ENCODE data around the gene OR6Q1. TPM values are rescaled to one million over a fixed set of nuclear protein-coding genes. Genes with fewer than 3 reads are reported as not detected.
"Not testable (repeated sequence)": the region's sequence is repeated elsewhere in the genome, so short reads cannot be mapped to it uniquely, and the experiment has no call there.

The OR6Q1 gene
- total RNA-seq: not detected in 2 replicates
- polyA plus RNA-seq: not detected in 2 replicates

- no peak within 1 kb of the TSS for H3K27ac ChIP-seq
- no peaks in the 10 kb centered on the region for H3K4me1 ChIP-seq (ENCODE audit: insufficient read depth)
- H3K79me2 ChIP-seq: no peaks in the 10 kb centered on the region
- no peaks in the 10 kb centered on the region for H3K9me3 ChIP-seq (ENCODE audit: low read depth)
- H2AFZ ChIP-seq: no peak within 1 kb of the TSS
- no peaks in the 10 kb centered on the region for H3K9me2 ChIP-seq (replicated peaks; ENCODE audit: insufficient read depth)
- H4K20me1 ChIP-seq (ENCODE audit: insufficient read depth, poor library complexity, severe bottlenecking): no peaks in the 10 kb centered on the region
- H3K4me2 ChIP-seq: no peak within 1 kb of the TSS
- DNase-seq (ENCODE audit: low spot score): no peak
- no peaks in the 10 kb centered on the region for H3K36me3 ChIP-seq (replicated peaks; ENCODE audit: insufficient read depth, low read depth)
- TF ChIP-seq, protein P1, sequence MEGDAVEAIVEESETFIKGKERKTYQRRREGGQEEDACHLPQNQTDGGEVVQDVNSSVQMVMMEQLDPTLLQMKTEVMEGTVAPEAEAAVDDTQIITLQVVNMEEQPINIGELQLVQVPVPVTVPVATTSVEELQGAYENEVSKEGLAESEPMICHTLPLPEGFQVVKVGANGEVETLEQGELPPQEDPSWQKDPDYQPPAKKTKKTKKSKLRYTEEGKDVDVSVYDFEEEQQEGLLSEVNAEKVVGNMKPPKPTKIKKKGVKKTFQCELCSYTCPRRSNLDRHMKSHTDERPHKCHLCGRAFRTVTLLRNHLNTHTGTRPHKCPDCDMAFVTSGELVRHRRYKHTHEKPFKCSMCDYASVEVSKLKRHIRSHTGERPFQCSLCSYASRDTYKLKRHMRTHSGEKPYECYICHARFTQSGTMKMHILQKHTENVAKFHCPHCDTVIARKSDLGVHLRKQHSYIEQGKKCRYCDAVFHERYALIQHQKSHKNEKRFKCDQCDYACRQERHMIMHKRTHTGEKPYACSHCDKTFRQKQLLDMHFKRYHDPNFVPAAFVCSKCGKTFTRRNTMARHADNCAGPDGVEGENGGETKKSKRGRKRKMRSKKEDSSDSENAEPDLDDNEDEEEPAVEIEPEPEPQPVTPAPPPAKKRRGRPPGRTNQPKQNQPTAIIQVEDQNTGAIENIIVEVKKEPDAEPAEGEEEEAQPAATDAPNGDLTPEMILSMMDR (IDR thresholded peaks at IDR 0.05; ENCODE audit: poor library complexity): no peak
- TF ChIP-seq EZH2phosphoT487 (IDR thresholded peaks at IDR 0.05; ENCODE audit: low read depth, severe bottlenecking, unreplicated experiment) (no peak), EZH2 (IDR thresholded peaks at IDR 0.05; ENCODE audit: borderline replicate concordance) (no peak)
- no peak within 1 kb of the TSS for H3K4me3 ChIP-seq
- no peaks in the 10 kb centered on the region for H3K27me3 ChIP-seq
Measured at GRCh38 chr11:58030653-58031052, at the start of gene OR6Q1. Gene OR6Q1 (plus strand): TSS chr11:58030953. CDS start chr11:58030953, 0 bp downstream.

GRCh38 chr11:57981536-57981935 lies 49.2 kb upstream of the OR6Q1 start:
- Histone ChIP-seq H3K4me2 (no peak overlapping the region), H3K4me1 (ENCODE audit: insufficient read depth) (peaks cover 14% of the 10 kb centered on the region), H3K79me2 (no peaks in the 10 kb centered on the region), H3K9me3 (ENCODE audit: low read depth) (no peaks in the 10 kb centered on the region), H3K27ac (no peak overlapping the region), H3K9me2 (replicated peaks; ENCODE audit: insufficient read depth) (no peaks in the 10 kb centered on the region), H3K4me3 (no peak overlapping the region), H3K36me3 (replicated peaks; ENCODE audit: insufficient read depth, low read depth) (no peaks in the 10 kb centered on the region), H3K27me3 (no peaks in the 10 kb centered on the region), H4K20me1 (ENCODE audit: insufficient read depth, poor library complexity, severe bottlenecking) (no peaks in the 10 kb centered on the region), H2AFZ (no peak overlapping the region)
- TF ChIP-seq EZH2phosphoT487 (IDR thresholded peaks at IDR 0.05; ENCODE audit: low read depth, severe bottlenecking, unreplicated experiment) (no peak), EZH2 (IDR thresholded peaks at IDR 0.05; ENCODE audit: borderline replicate concordance) (no peak)
- TF ChIP-seq, protein P1 (IDR thresholded peaks at IDR 0.05; ENCODE audit: poor library complexity): no peak
- DNase-seq (ENCODE audit: low spot score): no peak
- WGBS (ENCODE audit: low lambda C conversion rate, missing lambda C conversion rate): 89% methylated on average over 3 of the region's 3 CpGs

- no peaks in the 10 kb centered on the region for H3K27me3 ChIP-seq
- no peaks in the 10 kb centered on the region for H3K9me2 ChIP-seq (replicated peaks; ENCODE audit: insufficient read depth)
- no peak overlapping the region for H3K4me2 ChIP-seq
- no peak overlapping the region for H3K27ac ChIP-seq
- H3K36me3 ChIP-seq (replicated peaks; ENCODE audit: insufficient read depth, low read depth): no peaks in the 10 kb centered on the region
- H3K79me2 ChIP-seq: no peaks in the 10 kb centered on the region
- peaks cover 14% of the 10 kb centered on the region for H3K4me1 ChIP-seq (ENCODE audit: insufficient read depth)
- no peak overlapping the region for H3K4me3 ChIP-seq
- no peak for DNase-seq (ENCODE audit: low spot score)
- TF ChIP-seq EZH2phosphoT487 (IDR thresholded peaks at IDR 0.05; ENCODE audit: low read depth, severe bottlenecking, unreplicated experiment) (no peak), EZH2 (IDR thresholded peaks at IDR 0.05; ENCODE audit: borderline replicate concordance) (no peak)
- TF ChIP-seq, protein P1 (IDR thresholded peaks at IDR 0.05; ENCODE audit: poor library complexity): no peak
- H2AFZ ChIP-seq: no peak overlapping the region
- no peaks in the 10 kb centered on the region for H3K9me3 ChIP-seq (ENCODE audit: low read depth)
- 84% methylated on average over 4 of the region's 4 CpGs for WGBS (ENCODE audit: low lambda C conversion rate, missing lambda C conversion rate)
- no peaks in the 10 kb centered on the region for H4K20me1 ChIP-seq (ENCODE audit: insufficient read depth, poor library complexity, severe bottlenecking)
Measured at GRCh38 chr11:57982776-57983175, 48.0 kb upstream of the OR6Q1 start.

GRCh38 chr11:57983191-57983590 lies 47.6 kb upstream of the OR6Q1 start:
- Histone ChIP-seq H3K4me3 (no peak overlapping the region), H3K4me1 (ENCODE audit: insufficient read depth) (peaks cover 10% of the 10 kb centered on the region), H3K9me3 (ENCODE audit: low read depth) (no peaks in the 10 kb centered on the region), H3K36me3 (replicated peaks; ENCODE audit: insufficient read depth, low read depth) (no peaks in the 10 kb centered on the region), H3K4me2 (no peak overlapping the region), H3K27ac (no peak overlapping the region), H4K20me1 (ENCODE audit: insufficient read depth, poor library complexity, severe bottlenecking) (no peaks in the 10 kb centered on the region), H3K9me2 (replicated peaks; ENCODE audit: insufficient read depth) (no peaks in the 10 kb centered on the region), H2AFZ (no peak overlapping the region), H3K27me3 (no peaks in the 10 kb centered on the region), H3K79me2 (no peaks in the 10 kb centered on the region)
- TF ChIP-seq EZH2 (IDR thresholded peaks at IDR 0.05; ENCODE audit: borderline replicate concordance) (no peak), EZH2phosphoT487 (IDR thresholded peaks at IDR 0.05; ENCODE audit: low read depth, severe bottlenecking, unreplicated experiment) (no peak)
- TF ChIP-seq, protein P1 (IDR thresholded peaks at IDR 0.05; ENCODE audit: poor library complexity): no peak
- 84% methylated on average over 3 of the region's 3 CpGs for WGBS (ENCODE audit: low lambda C conversion rate, missing lambda C conversion rate)
- DNase-seq (ENCODE audit: low spot score): no peak

GRCh38 chr11:57999523-57999922 lies 31.2 kb upstream of the OR6Q1 start:
- not testable (repeated sequence) for H4K20me1 ChIP-seq (ENCODE audit: insufficient read depth, poor library complexity, severe bottlenecking); H3K27me3 ChIP-seq; H3K36me3 ChIP-seq (replicated peaks; ENCODE audit: insufficient read depth, low read depth); H3K9me2 ChIP-seq (replicated peaks; ENCODE audit: insufficient read depth); H3K9me3 ChIP-seq (ENCODE audit: low read depth); H3K4me3 ChIP-seq; H3K4me1 ChIP-seq (ENCODE audit: insufficient read depth); H2AFZ ChIP-seq; H3K79me2 ChIP-seq; H3K27ac ChIP-seq; DNase-seq (ENCODE audit: low spot score); H3K4me2 ChIP-seq
- WGBS (ENCODE audit: low lambda C conversion rate, missing lambda C conversion rate): 67% methylated on average over 12 of the region's 13 CpGs

Measured in hepatocyte (in vitro differentiated cells).